NK-92 (cell line): Measurements from ENCODE around the gene SWI5.
A peak's percentile ranks its signal among the peaks of the same experiment; 100 is the strongest.

Source experiments
- DNase-seq: peaks from one replicate; lab custom pipeline; 2025; ENCODE audit not compliant: unreplicated experiment; lab: John Stamatoyannopoulos, UW

The SWI5 gene

DNA sequence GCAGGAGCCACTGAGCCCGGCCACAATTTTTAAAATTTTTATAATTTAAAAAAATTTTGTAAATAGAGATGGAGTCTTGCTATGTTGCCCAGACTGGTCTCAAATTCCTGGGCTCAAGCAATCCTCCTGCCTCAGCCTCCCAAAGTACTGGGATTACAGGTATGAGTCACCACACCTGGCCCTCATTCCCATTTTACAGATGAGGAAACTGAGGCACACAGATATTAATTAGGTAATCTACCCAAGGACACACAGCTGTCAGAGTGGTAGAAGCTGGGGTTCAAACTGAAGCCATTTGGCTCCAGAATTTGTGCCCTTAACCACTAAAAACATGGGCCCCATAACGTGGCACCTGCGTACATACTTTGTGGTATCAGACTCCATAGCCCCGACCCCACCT lies 38.6 kb downstream of the SWI5 start:
- no peak for DNase-seq

DNA sequence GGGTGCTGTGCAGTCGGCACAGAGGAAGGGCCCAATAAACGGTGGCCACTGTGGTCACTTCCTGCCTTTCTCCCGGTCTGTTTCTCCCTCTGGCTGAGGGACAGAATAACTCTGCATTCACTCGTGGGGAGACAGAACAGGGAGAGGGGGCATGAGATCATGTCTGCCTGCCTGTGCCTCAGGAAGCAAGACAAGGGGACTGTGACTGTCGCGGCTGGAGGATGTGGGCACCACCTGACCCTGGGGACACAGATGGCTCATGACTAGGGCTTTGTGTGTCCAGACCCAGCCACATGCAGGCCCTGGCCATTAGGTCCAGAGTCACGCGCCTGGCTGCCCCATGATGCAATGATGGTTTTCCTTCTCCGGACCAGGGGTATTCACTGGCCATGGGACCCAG lies 40.3 kb downstream of the SWI5 start:
- DNase-seq, result no peak

DNA sequence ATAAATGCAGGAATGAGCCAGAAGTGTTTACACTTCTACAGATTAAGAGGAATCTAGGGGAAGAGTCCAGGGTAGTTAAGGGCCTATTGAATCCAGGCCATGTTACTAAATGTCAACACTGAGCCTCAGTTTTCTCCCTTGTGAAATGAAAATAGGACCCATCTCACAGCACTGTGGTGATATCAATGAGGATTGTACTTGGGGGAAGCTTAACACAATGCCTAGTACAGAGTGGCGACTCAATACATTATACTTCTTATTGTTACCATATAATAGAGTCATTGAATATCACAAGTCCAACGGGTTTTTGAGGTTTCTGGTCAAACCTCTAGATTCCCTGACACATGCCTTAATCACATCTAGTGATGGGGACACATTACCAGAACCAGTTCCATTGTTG lies 41.6 kb downstream of the SWI5 start:
- DNase-seq, result no peak

DNA sequence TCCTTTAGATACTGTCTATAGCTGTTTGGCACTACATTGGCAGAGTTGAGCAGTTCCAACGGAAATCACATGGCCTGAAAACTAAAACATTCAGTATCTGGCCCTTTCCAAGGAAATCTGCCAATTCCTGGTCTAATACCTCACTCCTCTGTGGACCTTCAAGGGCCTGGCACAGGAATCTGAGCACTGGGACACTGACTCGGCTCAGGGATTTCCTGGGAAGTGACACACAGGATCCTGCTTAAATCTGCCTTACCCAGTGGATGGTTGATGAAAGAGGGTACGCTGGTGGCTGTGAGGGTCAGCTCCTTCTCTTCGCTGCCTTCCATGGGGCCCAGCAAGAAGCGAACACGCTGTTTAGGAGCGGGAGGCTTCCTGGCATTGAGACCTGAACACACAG lies 45.3 kb downstream of the SWI5 start:
- DNase-seq, result no peak

DNA sequence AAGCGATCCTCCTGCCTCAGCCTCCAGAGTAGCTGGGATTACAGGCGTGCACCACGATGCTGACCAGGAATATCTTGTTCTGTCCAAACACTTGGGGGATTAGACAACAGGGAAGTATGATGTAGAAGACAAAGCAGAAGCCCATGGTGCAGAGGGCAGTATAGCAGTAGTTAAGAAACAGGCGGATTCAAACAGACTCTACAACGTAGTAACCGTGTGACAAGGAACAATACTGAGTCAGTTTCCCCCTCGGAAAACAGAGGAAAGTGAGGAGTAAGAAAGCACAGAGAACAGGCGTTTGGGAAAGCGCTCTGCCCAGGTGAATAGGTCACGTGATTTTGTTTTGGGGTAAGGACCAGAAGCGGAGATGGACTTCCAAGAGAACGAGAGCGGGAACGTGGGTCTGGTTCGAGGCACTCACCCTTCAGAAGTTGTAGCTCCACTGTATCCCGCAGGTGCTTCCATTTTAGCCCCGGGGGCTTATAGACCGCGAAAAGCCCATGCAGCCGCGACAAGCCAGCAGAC lies 45.9 kb downstream of the SWI5 start:
- no peak for DNase-seq

DNA sequence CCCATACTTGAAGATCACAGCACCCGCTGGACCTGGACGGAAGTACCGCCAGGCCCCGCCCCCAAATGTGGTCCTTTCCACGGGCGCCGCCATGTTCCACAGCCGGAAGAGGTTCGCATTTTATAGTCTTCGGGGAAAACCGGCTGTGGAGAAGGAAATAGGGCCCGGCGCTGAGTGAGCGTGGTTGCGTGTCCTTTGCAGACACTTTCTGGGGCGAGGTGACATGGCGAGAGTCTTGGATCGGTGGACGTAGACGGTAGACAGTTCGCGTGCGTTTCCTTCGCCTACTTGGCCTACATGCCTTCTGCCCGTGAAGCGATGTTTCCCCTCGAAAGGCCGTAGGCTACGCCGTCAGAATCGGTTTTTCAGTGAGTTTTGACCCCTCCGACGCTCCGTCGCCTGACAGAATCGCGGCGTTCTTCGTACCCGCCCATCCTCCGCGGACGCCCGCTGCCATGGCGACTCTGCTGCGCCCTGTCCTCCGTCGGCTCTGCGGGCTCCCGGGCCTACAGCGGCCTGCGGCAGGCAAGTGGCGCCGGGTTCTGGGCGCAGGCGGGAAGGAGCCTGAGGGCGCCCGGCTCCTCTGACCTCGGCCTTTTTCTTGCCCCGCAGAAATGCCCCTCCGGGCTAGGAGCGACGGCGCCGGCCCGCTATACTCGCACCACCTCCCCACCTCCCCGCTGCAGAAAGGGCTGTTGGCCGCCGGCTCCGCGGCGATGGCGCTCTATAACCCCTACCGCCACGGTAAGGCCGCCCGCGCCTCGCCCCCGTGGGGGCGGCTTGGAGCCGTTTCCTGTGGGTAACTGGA lies 46.5 kb downstream of the SWI5 start, which contains the start of the genes COQ4 and TRUB2:
COQ4 (plus strand) TSS at position 436 of the 808 bp plus-strand sequence; CDS start at position 456, 20 bp downstream.
TRUB2 (minus strand) TSS at position 44 of the 808 bp plus-strand sequence; CDS start at position 5, 39 bp downstream.
- peak; percentile 39 for DNase-seq

DNA sequence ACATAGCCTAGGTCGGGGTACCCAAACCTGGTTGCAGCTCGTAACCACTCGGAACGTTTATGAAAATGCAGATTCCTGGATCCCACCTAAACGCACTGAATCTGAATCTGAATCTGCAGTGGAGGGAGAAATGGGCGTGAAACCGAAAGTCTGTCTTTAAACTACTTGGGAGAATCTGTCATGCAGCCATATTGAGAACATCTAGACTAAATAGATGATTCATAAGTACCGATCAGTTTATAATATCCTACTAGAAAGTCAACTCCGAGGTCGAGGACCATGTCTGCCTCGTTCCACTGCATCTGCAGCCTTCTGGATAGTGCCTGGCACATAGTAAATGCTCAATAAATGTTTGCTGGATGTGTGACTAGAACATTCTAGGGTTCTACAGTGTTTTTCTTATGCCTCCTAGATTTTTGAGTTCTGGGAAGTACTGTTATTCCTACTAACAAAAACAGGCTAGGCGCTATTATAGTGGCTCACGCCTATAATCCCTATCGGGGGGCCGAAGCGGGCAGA lies 47.2 kb downstream of the SWI5 start:
- no peak for DNase-seq

DNA sequence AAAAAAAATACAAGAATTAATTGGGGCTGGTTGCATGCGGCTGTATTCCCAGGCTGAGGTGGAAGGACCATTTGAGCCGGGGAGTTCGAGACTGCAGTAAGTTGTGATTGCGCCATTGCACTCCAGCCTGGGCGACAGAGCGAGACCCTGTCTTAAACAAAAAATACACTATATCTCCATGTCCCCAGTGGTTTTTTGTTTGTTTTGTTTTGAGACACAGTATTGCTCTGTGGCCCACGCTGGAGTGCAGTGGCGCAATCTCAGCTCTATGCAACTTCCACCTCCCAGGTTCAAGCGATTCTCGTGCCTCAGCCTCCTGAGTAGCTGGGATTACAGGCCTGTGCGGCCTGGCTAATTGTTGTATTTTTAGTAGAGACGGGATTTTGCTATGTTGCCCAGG lies 47.7 kb downstream of the SWI5 start:
- DNase-seq, result no peak

DNA sequence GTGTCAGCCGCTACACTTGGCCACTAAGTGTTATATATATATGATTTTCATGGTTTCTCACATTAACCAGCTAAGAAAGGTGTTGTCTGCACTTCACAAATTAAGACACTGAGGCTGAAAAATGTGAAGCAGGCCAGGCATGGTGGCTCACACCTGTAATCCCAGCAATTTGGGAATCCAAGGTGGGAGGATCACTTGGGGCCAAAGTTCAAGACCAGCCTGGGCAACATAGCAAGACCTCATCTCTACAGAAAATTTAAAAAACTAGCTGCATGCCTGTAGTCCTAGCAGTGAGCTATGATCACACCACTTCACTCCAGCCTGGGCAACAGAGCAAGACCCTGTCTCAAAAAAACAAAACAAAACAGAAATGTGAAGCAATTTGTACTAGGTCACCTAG lies 48.3 kb downstream of the SWI5 start:
- no peak for DNase-seq

DNA sequence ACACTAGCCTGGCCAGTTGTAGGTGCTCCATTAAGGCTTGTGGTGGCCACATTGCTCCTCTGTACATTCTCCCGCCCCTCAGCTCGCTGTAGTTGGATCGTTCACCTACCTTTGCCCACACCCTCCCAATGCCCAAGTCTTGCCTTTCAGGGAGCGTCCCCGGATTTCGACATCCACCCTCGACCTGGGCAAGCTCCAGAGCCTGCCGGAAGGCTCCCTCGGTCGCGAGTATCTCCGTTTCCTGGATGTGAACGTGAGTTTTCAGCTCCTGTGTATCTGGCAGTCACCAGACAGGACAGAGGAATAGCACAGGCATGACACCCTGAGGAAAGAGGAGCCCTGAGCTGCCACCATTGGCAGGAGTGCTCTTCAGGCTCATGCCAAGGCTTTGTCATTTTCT lies 49.6 kb downstream of the SWI5 start:
- no peak for DNase-seq

DNA sequence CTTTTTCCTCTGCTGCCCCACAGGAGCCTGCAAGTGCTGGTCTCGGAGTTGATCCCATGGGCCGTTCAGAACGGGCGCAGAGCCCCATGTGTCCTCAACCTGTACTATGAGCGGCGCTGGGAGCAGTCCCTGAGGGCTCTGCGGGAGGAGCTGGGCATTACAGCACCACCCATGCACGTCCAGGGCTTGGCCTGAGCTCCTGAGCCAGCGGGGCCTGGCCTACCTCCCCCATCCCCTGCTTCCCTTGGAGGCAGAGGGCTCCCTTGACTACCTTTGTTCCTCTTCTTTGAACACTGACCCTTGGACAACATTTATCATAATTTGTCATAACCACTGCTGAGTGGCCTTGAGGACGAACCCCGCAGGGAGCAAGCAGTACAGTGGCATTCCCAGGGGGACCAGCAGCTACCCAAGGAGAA lies 57.4 kb downstream of the SWI5 start:
- DNase-seq, result no peak

DNA sequence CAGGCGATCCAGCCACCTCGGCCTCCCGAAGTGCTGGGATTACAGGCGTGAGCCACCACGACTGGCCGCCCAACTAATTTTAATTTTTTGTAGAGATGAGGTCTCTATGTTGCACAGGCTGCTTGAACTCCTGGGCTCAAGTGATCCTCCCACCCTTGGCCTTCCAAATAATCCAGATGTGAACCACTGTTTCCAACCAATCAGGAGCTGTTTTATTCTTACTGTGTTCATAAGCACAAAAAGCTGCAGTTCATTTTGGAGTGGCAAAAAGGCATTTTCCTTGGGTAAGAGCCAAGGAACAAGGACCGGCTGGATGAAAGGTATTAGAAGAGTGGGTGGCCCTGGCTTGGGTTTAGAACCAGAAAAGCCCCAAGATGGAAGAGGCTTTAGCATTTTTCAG lies 59.1 kb downstream of the SWI5 start:
- DNase-seq, result no peak

DNA sequence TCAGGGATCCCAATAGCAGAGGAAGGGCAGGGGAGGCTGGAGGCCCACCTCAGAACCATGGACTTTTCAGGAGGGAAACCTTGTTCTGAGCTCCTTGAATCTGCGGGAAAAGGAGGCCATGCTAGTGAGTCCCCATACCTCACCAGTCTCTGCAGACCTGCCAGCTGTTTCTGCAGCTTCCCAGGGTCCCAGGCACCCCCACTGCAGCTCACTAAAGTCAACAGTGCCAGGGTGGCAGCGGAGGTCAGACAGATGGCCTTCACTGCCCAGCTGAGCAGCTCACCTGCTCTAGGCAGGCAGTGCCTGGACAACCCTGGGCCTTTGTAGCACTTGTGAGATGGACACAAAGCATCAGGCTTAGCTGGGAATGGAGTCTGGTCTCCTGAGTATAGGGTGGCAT lies 59.8 kb downstream of the SWI5 start:
- no peak for DNase-seq

DNA sequence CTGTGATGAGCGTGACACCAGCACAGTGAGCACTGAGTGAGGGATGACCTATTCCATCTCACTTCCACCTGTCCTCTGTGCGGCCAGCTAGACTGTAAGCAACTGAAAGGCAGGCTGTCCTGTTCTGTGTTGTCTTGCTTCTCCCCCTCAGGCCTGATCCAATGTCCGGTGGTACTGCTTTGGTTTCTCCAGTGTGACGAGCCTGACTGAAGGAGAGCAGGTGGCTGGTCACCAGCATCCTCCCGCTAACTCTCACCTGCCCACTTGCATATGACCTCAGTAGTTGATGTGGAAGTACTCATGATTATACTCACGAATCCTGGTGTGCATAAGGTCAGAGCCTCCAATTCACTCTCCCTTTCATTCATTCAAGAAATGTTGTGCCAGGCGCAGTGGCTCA lies 61.9 kb downstream of the SWI5 start:
- DNase-seq, result no peak
